GM21576 (cell line): ENCODE data around the gene PDZD2.

Experiments
- ATAC-seq: cut with Tn5 transposase; IDR thresholded peaks from one replicate; pipeline ENCODE4 v1.9.1; 2021; ENCODE audit warnings: mild to moderate bottlenecking, moderate library complexity; ENCODE audit not compliant: unreplicated experiment

PDZD2 gene

GRCh38 chr5:31911291-31912265, 272.6 kb downstream of the PDZD2 start:
- no peak for ATAC-seq

- ATAC-seq, result no peak
Observed at GRCh38 chr5:31913808-31914207, 274.9 kb downstream of the PDZD2 start.

- ATAC-seq, result no peak
Observed at GRCh38 chr5:31916327-31916726, 277.4 kb downstream of the PDZD2 start.

- ATAC-seq, result no peak
Observed at GRCh38 chr5:31918739-31919138, 279.8 kb downstream of the PDZD2 start.

- ATAC-seq, result no peak
Observed at GRCh38 chr5:31921852-31922305, 282.9 kb downstream of the PDZD2 start.

GRCh38 chr5:31924005-31924404, 285.1 kb downstream of the PDZD2 start:
- no peak for ATAC-seq

GRCh38 chr5:31931874-31932273, 292.9 kb downstream of the PDZD2 start:
- no peak for ATAC-seq

- no peak for ATAC-seq
Observed at GRCh38 chr5:31934156-31934555, 295.2 kb downstream of the PDZD2 start.

- no peak for ATAC-seq
Observed at GRCh38 chr5:31935496-31936369, 296.8 kb downstream of the PDZD2 start.

- ATAC-seq, result no peak
Observed at GRCh38 chr5:31936683-31937082, 297.8 kb downstream of the PDZD2 start.

- no peak for ATAC-seq
Observed at GRCh38 chr5:31937226-31937625, 298.3 kb downstream of the PDZD2 start.

- no peak for ATAC-seq
Observed at GRCh38 chr5:31937703-31938102, 298.8 kb downstream of the PDZD2 start.

- no peak for ATAC-seq
Observed at GRCh38 chr5:31939151-31939550, 300.2 kb downstream of the PDZD2 start.

- no peak for ATAC-seq
Observed at GRCh38 chr5:31941151-31941755, 302.3 kb downstream of the PDZD2 start.

- no peak for ATAC-seq
Observed at GRCh38 chr5:31942546-31942945, 303.6 kb downstream of the PDZD2 start.

- no peak for ATAC-seq
Observed at GRCh38 chr5:31944684-31945445, 305.9 kb downstream of the PDZD2 start.

GRCh38 chr5:31948006-31948405, 309.1 kb downstream of the PDZD2 start:
- ATAC-seq, result no peak

GRCh38 chr5:31952067-31952466, 313.1 kb downstream of the PDZD2 start:
- ATAC-seq, result no peak

GRCh38 chr5:31954091-31954490, 315.2 kb downstream of the PDZD2 start:
- ATAC-seq, result no peak

- ATAC-seq, result no peak
Observed at GRCh38 chr5:31957151-31957550, 318.2 kb downstream of the PDZD2 start.
